ENCODE measurements around the gene TUBA4B.
"Not testable (repeated sequence)": the region's sequence is repeated elsewhere in the genome, so short reads cannot be mapped to it uniquely, and the experiment has no call there.

The TUBA4B gene

DNA sequence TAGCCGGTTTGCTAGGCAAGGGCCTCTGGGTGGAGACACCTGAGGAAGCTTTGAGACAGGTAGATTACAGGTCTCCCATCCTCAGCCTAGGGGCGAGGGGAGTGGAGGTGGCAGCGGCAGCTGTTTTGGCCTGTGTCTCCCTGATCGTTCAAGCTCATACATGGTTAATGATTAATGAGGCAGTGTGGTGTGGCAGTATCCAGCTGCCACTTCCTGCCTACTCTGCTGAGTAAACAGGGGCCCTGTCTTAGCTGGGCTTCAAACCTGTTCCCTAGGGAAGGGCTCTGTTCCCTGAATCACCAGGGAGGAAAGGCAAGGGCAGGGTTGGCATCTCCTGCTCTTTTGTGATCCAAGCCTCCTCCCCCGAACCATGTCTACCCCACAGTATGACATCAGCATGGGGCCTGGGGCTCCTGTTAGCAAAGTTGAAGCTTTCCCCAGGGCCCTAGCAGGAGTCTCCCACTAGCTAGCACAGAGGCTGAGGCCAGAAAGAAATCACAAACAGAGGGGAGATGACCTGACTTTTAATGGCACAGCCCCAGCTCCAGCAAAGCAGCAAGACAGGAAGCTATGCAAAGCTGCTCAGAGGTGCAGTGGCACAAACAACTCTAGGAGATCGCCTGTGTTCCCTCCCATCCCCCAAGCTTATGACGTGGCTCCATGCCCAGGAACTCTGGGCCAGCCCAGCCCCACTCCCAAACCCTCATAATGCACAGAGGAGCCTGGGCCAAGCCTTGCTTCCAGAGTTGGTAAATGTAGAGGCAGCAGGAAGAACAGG is 3.7 kb upstream of the TUBA4B start:
- Histone ChIP-seq H3K9ac (ENCODE audit: insufficient read length) (peak overlapping the region; percentile 6), H3K36me3 (ENCODE audit: insufficient read depth, low read length) (no peaks in the 10 kb centered on the region; the same call in 1 of the 2 replicates), H3K27ac (peak overlapping the region; percentile 87), H3K4me3 (peak overlapping the region; percentile 34), H3K9me3 (ENCODE audit: low read depth, low read length) (no peaks in the 10 kb centered on the region)
- TF ChIP-seq POLR2AphosphoS5 (IDR thresholded peaks at IDR 0.05; ENCODE audit: borderline replicate concordance, low read depth, low read length) (peak; percentile 52), FOXP2 (optimal IDR thresholded peaks at IDR 0.05; ENCODE audit: control extremely low read depth, extremely low read length, insufficient read depth) (peak; percentile 73), EZH2 (IDR thresholded peaks at IDR 0.05) (no peak)
- DNase-seq (ENCODE audit: low read depth, low spot score) = peak; percentile 20

DNA sequence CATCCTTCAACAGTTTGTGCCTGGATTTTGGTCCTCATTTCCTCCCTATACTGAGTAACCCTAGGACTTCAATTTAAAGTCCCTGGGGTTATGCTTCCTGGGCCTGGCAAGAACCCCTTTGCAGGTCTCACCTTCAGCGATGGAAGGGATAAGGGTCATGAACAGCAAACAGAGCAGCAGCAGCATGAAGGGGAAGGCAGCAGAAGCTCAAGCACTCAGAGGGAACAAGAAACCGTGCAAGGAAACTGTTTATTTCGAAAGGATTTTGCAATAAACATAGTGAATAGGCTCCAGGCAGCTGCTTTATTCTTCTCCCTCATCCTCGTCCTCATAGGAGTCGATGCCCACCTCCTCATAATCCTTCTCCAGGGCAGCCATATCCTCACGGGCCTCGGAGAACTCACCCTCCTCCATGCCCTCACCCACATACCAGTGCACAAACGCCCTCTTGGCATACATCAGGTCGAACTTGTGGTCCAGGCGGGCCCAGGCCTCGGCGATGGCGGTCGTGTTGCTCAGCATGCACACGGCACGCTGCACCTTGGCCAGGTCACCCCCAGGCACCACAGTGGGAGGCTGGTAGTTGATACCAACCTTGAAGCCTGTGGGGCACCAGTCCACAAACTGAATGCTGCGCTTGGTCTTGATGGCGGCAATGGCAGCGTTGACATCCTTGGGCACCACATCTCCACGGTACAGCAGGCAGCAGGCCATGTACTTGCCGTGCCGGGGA is 2.8 kb upstream of the TUBA4B start:
- Histone ChIP-seq H3K9ac (ENCODE audit: insufficient read length) (peak overlapping the region; percentile 6), H3K36me3 (ENCODE audit: insufficient read depth, low read length) (no peaks in the 10 kb centered on the region; the same call in 1 of the 2 replicates), H3K27ac (peak overlapping the region; percentile 87), H3K9me3 (ENCODE audit: low read depth, low read length) (no peaks in the 10 kb centered on the region), H3K4me3 (peak overlapping the region; percentile 34)
- TF ChIP-seq POLR2AphosphoS5 (IDR thresholded peaks at IDR 0.05; ENCODE audit: borderline replicate concordance, low read depth, low read length) (no peak; the same call in 1 of the 2 replicates), FOXP2 (optimal IDR thresholded peaks at IDR 0.05; ENCODE audit: control extremely low read depth, extremely low read length, insufficient read depth) (no peak), EZH2 (IDR thresholded peaks at IDR 0.05) (no peak)
- no peak for DNase-seq (ENCODE audit: low read depth, low spot score)

DNA sequence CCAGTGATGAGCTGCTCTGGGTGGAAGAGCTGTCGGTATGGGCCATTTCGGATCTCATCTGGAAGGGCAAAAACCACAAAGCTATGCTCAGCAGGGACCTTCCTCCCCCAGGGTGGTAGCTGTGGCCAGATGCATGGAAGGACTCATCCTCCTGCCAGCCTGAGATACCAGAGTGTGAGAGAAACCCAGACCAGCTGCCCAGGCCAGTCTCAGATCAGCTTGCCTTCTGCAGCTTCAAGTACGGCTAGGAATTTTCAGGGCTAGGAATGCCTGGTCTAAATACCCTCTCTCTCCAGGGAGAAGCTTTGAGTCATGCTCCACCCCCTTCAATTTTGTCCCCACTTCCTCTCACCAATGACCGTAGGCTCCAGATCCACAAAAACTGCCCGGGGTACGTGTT is 1.4 kb upstream of the TUBA4B start:
- Histone ChIP-seq H3K4me3 (no peak overlapping the region), H3K36me3 (ENCODE audit: insufficient read depth, low read length) (no peaks in the 10 kb centered on the region; the same call in 1 of the 2 replicates), H3K9me3 (ENCODE audit: low read depth, low read length) (no peaks in the 10 kb centered on the region), H3K27ac (no peak overlapping the region), H3K9ac (ENCODE audit: insufficient read length) (no peak overlapping the region)
- TF ChIP-seq FOXP2 (optimal IDR thresholded peaks at IDR 0.05; ENCODE audit: control extremely low read depth, extremely low read length, insufficient read depth) = no peak
- TF ChIP-seq POLR2AphosphoS5 (IDR thresholded peaks at IDR 0.05; ENCODE audit: borderline replicate concordance, low read depth, low read length) = no peak
- no peak for TF ChIP-seq EZH2 (IDR thresholded peaks at IDR 0.05)
- DNase-seq (ENCODE audit: low read depth, low spot score) = no peak

DNA sequence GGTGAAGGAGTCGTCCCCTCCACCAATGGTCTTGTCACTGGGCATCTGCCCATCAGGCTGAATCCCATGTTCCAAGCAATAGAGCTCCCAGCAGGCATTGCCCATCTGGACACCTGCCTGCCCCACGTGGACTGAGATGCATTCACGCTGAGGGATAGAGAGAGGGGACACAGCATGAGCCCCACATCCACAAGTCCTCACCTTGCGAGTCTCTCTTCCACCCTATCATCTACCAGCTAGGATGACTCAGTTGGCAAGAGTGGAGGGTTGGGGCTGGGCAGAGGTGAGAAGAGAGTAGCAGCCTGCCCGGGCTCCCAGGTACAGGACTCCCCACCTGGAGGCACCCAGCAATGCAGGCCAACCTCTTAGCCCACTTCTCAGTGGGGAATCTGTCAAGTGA is 959 bp upstream of the TUBA4B start:
- no peak for TF ChIP-seq FOXP2 (optimal IDR thresholded peaks at IDR 0.05; ENCODE audit: control extremely low read depth, extremely low read length, insufficient read depth)
- TF ChIP-seq EZH2 (IDR thresholded peaks at IDR 0.05) = no peak
- TF ChIP-seq POLR2AphosphoS5 (IDR thresholded peaks at IDR 0.05; ENCODE audit: borderline replicate concordance, low read depth, low read length) = no peak
- no peak overlapping the region for H3K9ac ChIP-seq (ENCODE audit: insufficient read length)
- H3K27ac ChIP-seq = no peak overlapping the region
- DNase-seq (ENCODE audit: low read depth, low spot score) = no peak
- H3K9me3 ChIP-seq (ENCODE audit: low read depth, low read length) = no peaks in the 10 kb centered on the region
- H3K36me3 ChIP-seq (ENCODE audit: insufficient read depth, low read length) = no peaks in the 10 kb centered on the region; the same call in 1 of the 2 replicates
- 0 out of 2 replicates have a peak overlapping the region, but pooled peaks have one; percentile 94 for H3K4me3 ChIP-seq

DNA sequence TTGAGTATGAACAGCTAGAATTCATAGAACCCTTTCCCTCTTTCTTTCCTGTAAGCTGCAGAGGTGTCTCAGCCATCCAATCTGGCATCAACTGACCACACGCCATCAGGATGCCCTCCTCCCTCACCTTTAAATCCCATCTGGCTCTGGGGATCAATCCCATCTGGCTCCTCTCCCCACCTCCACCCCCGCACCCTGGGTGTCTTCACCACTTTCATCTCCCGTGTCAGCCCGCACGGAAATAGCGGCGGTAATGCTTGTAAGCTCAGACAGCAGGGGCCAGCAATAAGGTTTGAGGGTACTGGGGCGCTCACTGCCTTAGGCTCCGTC is 508 bp upstream of the TUBA4B start:
- H3K4me3 ChIP-seq = peak overlapping the region; percentile 94
- H3K27ac ChIP-seq = no peak overlapping the region
- no peak for DNase-seq (ENCODE audit: low read depth, low spot score)
- H3K9me3 ChIP-seq (ENCODE audit: low read depth, low read length) = no peaks in the 10 kb centered on the region
- H3K36me3 ChIP-seq (ENCODE audit: insufficient read depth, low read length) = no peaks in the 10 kb centered on the region; the same call in 1 of the 2 replicates
- TF ChIP-seq POLR2AphosphoS5 (IDR thresholded peaks at IDR 0.05; ENCODE audit: borderline replicate concordance, low read depth, low read length) (no peak), FOXP2 (optimal IDR thresholded peaks at IDR 0.05; ENCODE audit: control extremely low read depth, extremely low read length, insufficient read depth) (no peak), EZH2 (IDR thresholded peaks at IDR 0.05) (no peak)
- H3K9ac ChIP-seq (ENCODE audit: insufficient read length) = peak overlapping the region; percentile 60

DNA sequence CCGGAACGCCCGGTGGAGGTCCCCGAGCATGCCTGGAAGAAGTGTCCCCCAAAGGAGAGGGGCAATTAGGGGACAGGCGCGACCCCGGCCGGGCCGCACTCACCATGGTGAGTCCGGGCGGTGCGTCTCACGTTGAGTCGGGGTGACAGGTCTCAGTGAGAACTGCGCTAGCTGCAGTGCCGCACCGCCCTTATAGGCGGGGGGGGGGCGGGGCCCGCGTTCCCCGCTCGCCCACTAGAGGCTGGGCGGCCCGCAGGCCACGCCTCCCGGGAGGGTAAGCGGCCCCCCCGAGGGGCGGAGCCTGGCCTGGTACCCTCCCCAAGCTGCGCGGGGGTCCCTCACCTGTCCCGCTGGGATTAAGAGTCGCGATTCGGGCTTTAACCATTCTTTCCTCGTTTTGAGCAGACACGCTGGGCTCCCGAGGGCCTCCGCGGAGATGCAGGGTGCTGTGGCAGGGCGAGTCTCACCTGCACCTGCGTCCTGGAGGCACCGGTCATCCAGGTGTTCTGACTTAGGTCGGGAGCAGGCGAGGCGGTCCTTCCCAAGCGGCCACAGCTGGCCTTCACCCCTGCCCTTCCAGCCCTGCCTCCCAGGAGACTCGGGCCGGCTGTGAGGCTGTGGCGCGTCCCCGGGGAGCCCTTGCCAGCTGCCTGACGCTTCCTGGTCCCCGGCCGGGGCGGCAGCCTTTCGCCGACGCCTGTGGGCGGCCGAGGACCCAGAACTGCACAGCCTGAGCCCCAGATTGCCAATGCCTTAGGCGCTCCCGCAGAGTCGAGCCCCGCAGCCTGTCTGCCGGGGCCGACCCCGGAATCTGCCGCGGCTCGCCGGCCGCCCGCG is 928 bp downstream of the TUBA4B start, which contains the start of gene TUBA4A:
TSS of gene TUBA4A (minus strand) at position 166 of the 837 bp plus-strand sequence. CDS start at position 106, 60 bp downstream.
- H3K4me3 ChIP-seq = peak within 1 kb of the TSS; percentile 94
- peak within 1 kb of the TSS; percentile 60 for H3K9ac ChIP-seq (ENCODE audit: insufficient read length)
- DNase-seq (ENCODE audit: low read depth, low spot score) = no peak
- no peaks in the 10 kb centered on the region for H3K9me3 ChIP-seq (ENCODE audit: low read depth, low read length)
- TF ChIP-seq POLR2AphosphoS5 (IDR thresholded peaks at IDR 0.05; ENCODE audit: borderline replicate concordance, low read depth, low read length) (peak; percentile 79), EZH2 (IDR thresholded peaks at IDR 0.05) (peak; percentile 65), FOXP2 (optimal IDR thresholded peaks at IDR 0.05; ENCODE audit: control extremely low read depth, extremely low read length, insufficient read depth) (no peak)
- no peak within 1 kb of the TSS for H3K27ac ChIP-seq
- no peaks in the 10 kb centered on the region; the same call in 1 of the 2 replicates for H3K36me3 ChIP-seq (ENCODE audit: insufficient read depth, low read length)

DNA sequence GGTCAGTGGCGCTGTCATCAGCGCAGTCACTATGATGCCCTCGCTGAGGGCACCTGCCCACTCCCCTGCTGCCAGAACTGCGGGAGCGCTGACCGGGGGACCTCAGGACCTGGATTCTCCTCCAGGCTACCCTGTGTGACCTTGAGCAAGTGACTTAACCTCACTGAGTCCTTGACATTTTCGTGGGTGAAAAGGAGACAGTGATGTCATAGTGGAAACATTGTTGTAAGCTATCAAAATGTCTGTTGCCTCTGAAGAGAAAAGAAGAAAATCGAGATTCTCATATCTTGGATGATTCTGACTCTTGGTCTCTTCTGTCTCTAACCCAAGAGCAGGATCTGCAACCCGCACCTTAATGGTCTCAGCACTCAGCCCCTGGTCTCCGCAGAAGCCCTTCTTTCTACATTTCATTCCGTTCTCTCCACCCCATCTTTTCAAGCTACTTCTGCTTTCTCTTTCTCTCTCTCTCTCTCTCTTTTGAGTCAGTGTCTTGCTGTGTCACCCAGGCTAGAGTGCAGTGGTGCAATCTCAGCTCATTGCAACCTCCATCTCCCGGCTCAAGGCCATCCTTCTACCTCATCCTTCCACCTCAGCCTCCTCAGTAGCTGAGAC is 1.7 kb downstream of the TUBA4B start:
- TF ChIP-seq EZH2 (IDR thresholded peaks at IDR 0.05) (no peak), FOXP2 (optimal IDR thresholded peaks at IDR 0.05; ENCODE audit: control extremely low read depth, extremely low read length, insufficient read depth) (no peak), POLR2AphosphoS5 (IDR thresholded peaks at IDR 0.05; ENCODE audit: borderline replicate concordance, low read depth, low read length) (no peak)
- no peak overlapping the region for H3K9ac ChIP-seq (ENCODE audit: insufficient read length)
- no peaks in the 10 kb centered on the region for H3K9me3 ChIP-seq (ENCODE audit: low read depth, low read length)
- H3K36me3 ChIP-seq (ENCODE audit: insufficient read depth, low read length) = no peaks in the 10 kb centered on the region; the same call in 1 of the 2 replicates
- DNase-seq (ENCODE audit: low read depth, low spot score) = no peak
- H3K27ac ChIP-seq = no peak overlapping the region
- peak overlapping the region; percentile 94 for H3K4me3 ChIP-seq

DNA sequence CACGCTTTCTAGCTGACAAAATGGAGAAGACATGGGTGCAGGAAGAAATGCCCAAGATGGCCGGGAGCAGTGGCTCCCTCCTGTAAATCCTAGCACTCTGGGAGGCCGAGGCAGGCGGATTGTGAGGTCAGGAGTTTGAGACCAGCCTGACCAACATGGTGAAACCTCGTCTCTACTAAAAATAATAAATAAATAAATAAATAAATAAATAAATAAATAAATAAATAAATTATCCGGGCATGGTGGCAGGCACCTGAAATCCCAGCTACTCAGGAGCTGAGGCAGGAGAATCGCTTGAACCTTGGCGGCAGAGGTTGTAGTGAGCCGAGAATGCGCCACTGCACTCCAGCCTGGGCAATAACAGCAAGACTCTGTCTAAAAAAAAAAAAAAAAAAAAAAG is 5.9 kb downstream of the TUBA4B start:
- not testable (repeated sequence) for H3K27ac ChIP-seq; H3K9me3 ChIP-seq (ENCODE audit: low read depth, low read length); H3K36me3 ChIP-seq (ENCODE audit: insufficient read depth, low read length); DNase-seq (ENCODE audit: low read depth, low spot score); H3K9ac ChIP-seq (ENCODE audit: insufficient read length); H3K4me3 ChIP-seq
